Activated CD8-positive, alpha-beta memory T cell treated with anti-CD3 and anti-CD28 coated beads, Interleukin-2, amount 50 U/mL, for 48 hours (primary cell): ENCODE results near the gene TDRD10.

Experiments used
- DNase-seq: peaks from one replicate; pipeline ENCODE4 v3.0.0-alpha.2; 2020

The TDRD10 gene

GRCh38 chr1:154502066-154502743, at the start of gene TDRD10, which contains the start of gene SHE:
TDRD10 (plus strand) TSS chr1:154502219; CDS start chr1:154506904, 4,685 bp downstream.
SHE (minus strand) TSS chr1:154502412; CDS start chr1:154502026, 386 bp downstream.
- DNase-seq = no peak

- no peak for DNase-seq
Measured at GRCh38 chr1:154453161-154453560, 48.9 kb upstream of the TDRD10 start.

GRCh38 chr1:154453574-154454352, 48.3 kb upstream of the TDRD10 start:
- no peak for DNase-seq

GRCh38 chr1:154454386-154455120, 47.5 kb upstream of the TDRD10 start:
- DNase-seq = no peak

GRCh38 chr1:154456631-154457030, 45.4 kb upstream of the TDRD10 start:
- DNase-seq = no peak

- no peak for DNase-seq
Measured at GRCh38 chr1:154459080-154459479, 42.9 kb upstream of the TDRD10 start.

GRCh38 chr1:154460695-154461260, 41.2 kb upstream of the TDRD10 start:
- DNase-seq = no peak

- DNase-seq = peak; percentile 72
Measured at GRCh38 chr1:154463512-154463990, 38.5 kb upstream of the TDRD10 start.

- DNase-seq = no peak
Measured at GRCh38 chr1:154465621-154466195, 36.3 kb upstream of the TDRD10 start.

GRCh38 chr1:154466206-154466605, 35.8 kb upstream of the TDRD10 start:
- no peak for DNase-seq

- no peak for DNase-seq
Measured at GRCh38 chr1:154466921-154467417, 35.0 kb upstream of the TDRD10 start.

GRCh38 chr1:154467434-154468102, 34.5 kb upstream of the TDRD10 start:
- DNase-seq = no peak

GRCh38 chr1:154468535-154469250, 33.3 kb upstream of the TDRD10 start:
- no peak for DNase-seq

- DNase-seq = no peak
Measured at GRCh38 chr1:154469844-154470560, 32.0 kb upstream of the TDRD10 start.

- no peak for DNase-seq
Measured at GRCh38 chr1:154471304-154471703, 30.7 kb upstream of the TDRD10 start.

- no peak for DNase-seq
Measured at GRCh38 chr1:154474802-154475201, 27.2 kb upstream of the TDRD10 start.

- no peak for DNase-seq
Measured at GRCh38 chr1:154476791-154477190, 25.2 kb upstream of the TDRD10 start.

- no peak for DNase-seq
Measured at GRCh38 chr1:154478013-154478412, 24.0 kb upstream of the TDRD10 start.

GRCh38 chr1:154478639-154479038, 23.4 kb upstream of the TDRD10 start:
- no peak for DNase-seq

GRCh38 chr1:154479764-154480421, 22.1 kb upstream of the TDRD10 start:
- DNase-seq = peak; percentile 72
